DMS114 treated with DMSO at 0.1 percent for 48 hours (cell line): ENCODE results near the gene LOXL3.
"Not testable (repeated sequence)": the region's sequence is repeated elsewhere in the genome, so short reads cannot be mapped to it uniquely, and the experiment has no call there.

ENCODE experiments used
- DNase-seq: peaks from one replicate; lab custom pipeline; 2025; ENCODE audit not compliant: unreplicated experiment; lab: John Stamatoyannopoulos, UW

LOXL3 gene

GRCh38 chr2:74573747-74574562 lies 20.2 kb upstream of the LOXL3 start:
- no peak for DNase-seq

- no peak for DNase-seq
Observed at GRCh38 chr2:74572178-74572925, 18.6 kb upstream of the LOXL3 start.

GRCh38 chr2:74571058-74571457 lies 17.3 kb upstream of the LOXL3 start:
- no peak for DNase-seq

- DNase-seq: no peak
Observed at GRCh38 chr2:74569686-74570085, 15.9 kb upstream of the LOXL3 start.

- no peak for DNase-seq
Observed at GRCh38 chr2:74567881-74568280, 14.1 kb upstream of the LOXL3 start.

- no peak for DNase-seq
Observed at GRCh38 chr2:74566754-74567085, 13.0 kb upstream of the LOXL3 start.

GRCh38 chr2:74566076-74566753 lies 12.5 kb upstream of the LOXL3 start:
- DNase-seq: no peak

- DNase-seq: no peak
Observed at GRCh38 chr2:74564222-74564621, 10.5 kb upstream of the LOXL3 start.

GRCh38 chr2:74562126-74562775 lies 8.5 kb upstream of the LOXL3 start:
- DNase-seq: no peak

GRCh38 chr2:74561022-74561421 lies 7.3 kb upstream of the LOXL3 start:
- DNase-seq: not testable (repeated sequence)

GRCh38 chr2:74560591-74560990 lies 6.8 kb upstream of the LOXL3 start:
- DNase-seq: no peak

GRCh38 chr2:74559912-74560311 lies 6.2 kb upstream of the LOXL3 start:
- no peak for DNase-seq

- no peak for DNase-seq
Observed at GRCh38 chr2:74558284-74559230, 4.8 kb upstream of the LOXL3 start.

GRCh38 chr2:74556831-74557370 lies 3.2 kb upstream of the LOXL3 start:
- DNase-seq: no peak

GRCh38 chr2:74556159-74556558 lies 2.4 kb upstream of the LOXL3 start:
- no peak for DNase-seq

GRCh38 chr2:74555610-74556103 lies 1.9 kb upstream of the LOXL3 start:
- no peak for DNase-seq

GRCh38 chr2:74554820-74555531 lies 1.2 kb upstream of the LOXL3 start:
- DNase-seq: no peak

GRCh38 chr2:74552914-74553811 lies 579 bp downstream of the LOXL3 start:
- no peak for DNase-seq
